GM12872 (cell line): ENCODE measurements around the gene ERC1.

Source experiments
- CTCF ChIP-seq: IDR thresholded peaks from 3 replicates; pipeline ENCODE4 v1.5.1; 2011; ENCODE audit warnings: low read depth, mild to moderate bottlenecking, low read length, moderate library complexity; ENCODE audit not compliant: insufficient read depth

Gene ERC1

GRCh38 chr12:1103632-1104031 is 112.6 kb downstream of the ERC1 start:
- TF ChIP-seq CTCF = no peak

GRCh38 chr12:1104088-1104800 is 113.2 kb downstream of the ERC1 start:
- no peak for TF ChIP-seq CTCF

GRCh38 chr12:1107669-1108068 is 116.6 kb downstream of the ERC1 start:
- TF ChIP-seq CTCF = no peak

GRCh38 chr12:1108276-1108675 is 117.3 kb downstream of the ERC1 start:
- TF ChIP-seq CTCF = no peak

- TF ChIP-seq CTCF = no peak
Observed at GRCh38 chr12:1115484-1116231, 124.6 kb downstream of the ERC1 start.

GRCh38 chr12:1117371-1117770 is 126.3 kb downstream of the ERC1 start:
- TF ChIP-seq CTCF = no peak

GRCh38 chr12:1117970-1118563 is 127.0 kb downstream of the ERC1 start:
- TF ChIP-seq CTCF = peak; percentile 86
